A204.1 (cell line): ENCODE results near the gene FAM163B.
"Not testable (repeated sequence)": the region's sequence is repeated elsewhere in the genome, so short reads cannot be mapped to it uniquely, and the experiment has no call there.

Source experiments
- FAIRE-seq: peaks from 2 replicates; lab custom pipeline; 2012; peaks lifted over from hg19 to GRCh38; lab: Jason Lieb, UNC

FAM163B gene

GRCh38 chr9:133639613-133640012 lies 30.4 kb upstream of the FAM163B start:
- no peak for FAIRE-seq

GRCh38 chr9:133638711-133639110 lies 29.5 kb upstream of the FAM163B start:
- no peak for FAIRE-seq

DNA sequence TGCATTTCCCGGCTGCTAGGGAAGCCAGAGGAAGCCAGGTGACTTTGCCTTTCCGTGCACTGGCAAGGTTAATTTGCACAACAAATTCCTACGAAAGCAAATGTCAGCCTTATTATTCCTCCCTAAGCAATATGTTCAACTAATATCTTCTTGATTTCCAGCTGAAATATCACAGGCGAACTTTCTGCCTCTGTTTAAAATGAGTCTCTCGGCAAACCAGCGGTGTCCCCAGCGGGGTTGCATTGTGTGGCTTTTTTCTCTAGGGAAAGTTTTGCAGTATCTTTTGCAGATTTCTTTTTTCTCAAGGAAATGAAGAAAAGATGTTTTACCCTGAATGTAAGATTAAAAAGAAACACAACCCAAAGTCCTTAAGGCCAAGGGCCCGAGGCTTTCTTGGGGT lies 28.9 kb upstream of the FAM163B start:
- no peak for FAIRE-seq

GRCh38 chr9:133637451-133638055 lies 28.4 kb upstream of the FAM163B start:
- FAIRE-seq, result no peak

- FAIRE-seq, result no peak
These were observed 27.7 kb upstream of the FAM163B start for GRCh38 chr9:133636902-133637301.

DNA sequence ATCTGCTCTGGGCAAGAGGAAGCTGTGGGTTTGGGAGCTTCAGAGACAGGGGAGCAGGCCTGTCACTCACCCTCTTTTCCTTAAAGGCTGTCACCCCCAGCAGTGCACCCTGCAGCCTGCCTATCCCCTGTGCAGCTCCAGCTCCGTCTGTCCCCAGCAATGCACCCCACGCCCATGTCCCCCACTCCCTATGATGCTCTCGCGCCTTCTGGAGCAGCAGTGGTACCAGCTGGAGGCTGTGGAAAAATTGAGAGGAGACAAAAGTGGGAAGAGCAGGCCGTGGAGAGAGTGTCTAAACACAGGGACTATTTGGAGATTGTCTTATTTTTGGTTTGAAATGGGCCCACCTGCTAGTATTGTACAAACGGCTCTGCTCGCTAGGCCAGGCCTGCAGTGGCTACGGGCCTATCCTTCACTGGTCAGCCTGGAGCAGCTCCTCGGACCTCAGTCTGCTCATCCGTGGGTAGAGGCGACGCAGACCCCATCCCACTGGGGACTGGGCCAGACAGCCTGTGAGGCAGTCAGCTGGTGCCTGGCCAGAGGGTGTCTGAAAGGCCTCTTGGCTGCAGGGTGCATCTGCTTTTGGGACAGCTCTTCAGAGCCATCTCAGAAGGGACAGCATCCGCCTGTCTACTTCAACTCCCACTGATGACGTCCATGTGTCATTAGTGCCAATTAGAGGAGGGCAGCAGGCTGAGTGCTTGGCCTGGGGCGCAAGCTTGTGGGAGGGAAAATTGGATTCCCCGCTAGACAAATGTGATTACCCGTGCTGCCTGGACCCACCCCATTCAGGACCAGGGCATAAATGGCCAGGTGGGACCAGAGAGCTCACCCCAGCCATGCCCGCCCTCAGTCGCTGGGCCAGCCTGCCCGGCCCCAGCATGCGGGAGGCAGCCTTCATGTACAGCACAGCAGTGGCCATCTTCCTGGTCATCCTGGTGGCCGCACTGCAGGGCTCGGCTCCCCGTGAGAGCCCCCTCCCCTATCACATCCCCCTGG lies 26.6 kb upstream of the FAM163B start, which contains the start of gene DBH:
DBH (plus strand) TSS at position 831 of the 999 bp plus-strand sequence; CDS start at position 840, 9 bp downstream.
- no peak for FAIRE-seq

DNA sequence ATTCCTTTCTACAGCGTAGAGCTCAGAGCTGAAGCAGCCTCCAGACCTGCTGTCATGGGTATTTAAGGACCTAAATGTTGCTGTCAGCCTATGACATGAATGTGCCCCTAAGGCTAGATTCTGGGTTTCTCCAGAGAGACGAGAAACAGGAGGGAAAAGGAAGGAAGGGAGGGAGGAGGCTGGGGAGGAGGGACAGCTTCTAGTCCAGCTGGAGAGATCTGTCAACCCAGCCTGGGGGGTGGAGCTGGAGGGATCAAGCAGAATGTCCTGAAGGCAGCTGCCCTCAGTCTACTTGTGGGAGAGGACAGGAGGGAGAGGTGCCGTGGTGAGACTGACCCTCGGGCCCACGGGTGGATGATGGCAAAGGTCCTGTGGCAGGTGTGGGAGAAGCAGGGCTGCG lies 25.9 kb upstream of the FAM163B start:
- FAIRE-seq, result no peak

GRCh38 chr9:133634081-133634691 lies 25.0 kb upstream of the FAM163B start:
- FAIRE-seq, result no peak

DNA sequence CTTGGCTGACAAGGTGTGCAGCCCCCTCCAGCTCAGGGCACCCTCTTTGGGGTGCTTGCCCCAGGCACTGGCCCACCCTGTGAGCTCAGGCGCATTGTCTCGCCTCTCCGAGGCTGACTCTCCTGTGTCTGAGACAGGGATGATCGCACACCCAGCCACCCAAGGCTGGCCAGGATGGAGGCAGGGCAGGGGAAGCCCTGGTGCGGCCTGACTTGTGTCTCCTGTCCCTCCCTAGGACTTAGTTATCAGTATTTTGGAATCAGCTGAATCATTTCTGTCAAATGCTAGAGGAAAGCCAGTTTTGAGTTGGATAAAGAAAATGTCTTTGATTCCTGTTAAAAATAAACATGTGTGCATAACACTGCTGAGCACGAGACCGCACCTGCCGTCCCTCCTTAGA lies 24.5 kb upstream of the FAM163B start:
- no peak for FAIRE-seq

GRCh38 chr9:133632806-133633680 lies 23.9 kb upstream of the FAM163B start:
- FAIRE-seq, result no peak

DNA sequence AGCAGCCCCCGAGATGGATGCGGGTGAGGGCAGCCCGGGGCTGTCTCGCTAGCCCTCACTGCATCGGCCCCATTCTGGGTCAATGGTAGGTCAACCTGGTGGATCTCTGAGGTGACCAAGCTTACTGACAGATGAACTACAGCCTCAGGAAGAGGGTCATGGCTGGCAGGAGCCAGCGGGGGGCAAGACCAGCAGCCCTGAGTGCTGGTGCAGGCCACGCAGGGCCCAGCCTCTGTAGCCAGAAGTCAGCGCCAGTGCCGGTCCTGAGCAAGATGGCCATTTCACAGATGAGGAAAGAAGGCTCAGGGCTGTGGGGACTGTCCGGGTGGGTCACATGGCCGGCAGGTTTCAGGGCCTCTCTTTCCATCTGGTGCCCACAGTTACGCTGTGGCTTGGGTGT lies 21.9 kb upstream of the FAM163B start:
- no peak for FAIRE-seq

GRCh38 chr9:133629221-133630110 lies 20.3 kb upstream of the FAM163B start:
- no peak for FAIRE-seq

GRCh38 chr9:133628766-133629165 lies 19.6 kb upstream of the FAM163B start:
- no peak for FAIRE-seq

DNA sequence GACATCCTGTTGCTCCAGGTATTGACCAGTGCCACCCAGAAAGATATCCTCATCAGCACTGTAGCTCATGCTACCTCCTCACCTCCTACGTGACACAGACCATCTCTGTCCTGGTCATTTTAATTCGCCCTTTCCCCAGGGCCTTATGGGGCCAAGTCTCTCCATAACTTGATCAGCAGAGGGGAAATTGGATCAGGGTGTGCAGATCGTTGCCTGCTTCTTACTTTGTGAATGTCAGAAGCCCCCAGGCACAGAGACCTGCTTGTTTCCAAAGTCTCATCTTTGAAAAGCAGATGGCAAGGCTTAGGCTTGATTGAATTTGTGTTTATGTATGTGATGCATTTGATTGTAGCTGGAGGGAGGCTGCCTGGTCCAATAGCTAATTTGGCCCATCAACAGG lies 18.2 kb upstream of the FAM163B start:
- no peak for FAIRE-seq

- FAIRE-seq, result not testable (repeated sequence)
These were observed 16.8 kb upstream of the FAM163B start for GRCh38 chr9:133626008-133626407.

GRCh38 chr9:133622555-133622954 lies 13.4 kb upstream of the FAM163B start:
- no peak for FAIRE-seq

GRCh38 chr9:133621725-133622267 lies 12.6 kb upstream of the FAM163B start:
- FAIRE-seq, result no peak

DNA sequence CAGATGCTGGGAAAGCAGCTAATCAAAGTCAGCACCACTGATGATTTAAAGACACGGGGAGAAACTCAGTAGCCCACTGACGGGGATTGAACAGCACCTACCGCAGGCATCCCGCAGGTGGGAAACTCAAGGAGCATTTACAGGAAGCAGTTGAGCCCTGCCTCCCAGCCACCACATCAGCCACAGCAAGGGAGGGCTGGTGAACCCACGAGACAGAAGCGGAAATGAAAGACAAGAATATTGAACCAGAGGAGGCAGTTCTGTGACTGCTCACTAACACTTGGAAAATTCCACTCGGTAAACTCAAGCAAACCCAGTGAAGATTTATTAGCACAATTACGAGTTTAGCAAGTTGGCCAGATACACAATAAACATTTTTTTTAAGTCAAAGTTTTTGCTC lies 10.6 kb upstream of the FAM163B start:
- FAIRE-seq, result no peak

- no peak for FAIRE-seq
These were observed 9.5 kb upstream of the FAM163B start for GRCh38 chr9:133618726-133619125.

DNA sequence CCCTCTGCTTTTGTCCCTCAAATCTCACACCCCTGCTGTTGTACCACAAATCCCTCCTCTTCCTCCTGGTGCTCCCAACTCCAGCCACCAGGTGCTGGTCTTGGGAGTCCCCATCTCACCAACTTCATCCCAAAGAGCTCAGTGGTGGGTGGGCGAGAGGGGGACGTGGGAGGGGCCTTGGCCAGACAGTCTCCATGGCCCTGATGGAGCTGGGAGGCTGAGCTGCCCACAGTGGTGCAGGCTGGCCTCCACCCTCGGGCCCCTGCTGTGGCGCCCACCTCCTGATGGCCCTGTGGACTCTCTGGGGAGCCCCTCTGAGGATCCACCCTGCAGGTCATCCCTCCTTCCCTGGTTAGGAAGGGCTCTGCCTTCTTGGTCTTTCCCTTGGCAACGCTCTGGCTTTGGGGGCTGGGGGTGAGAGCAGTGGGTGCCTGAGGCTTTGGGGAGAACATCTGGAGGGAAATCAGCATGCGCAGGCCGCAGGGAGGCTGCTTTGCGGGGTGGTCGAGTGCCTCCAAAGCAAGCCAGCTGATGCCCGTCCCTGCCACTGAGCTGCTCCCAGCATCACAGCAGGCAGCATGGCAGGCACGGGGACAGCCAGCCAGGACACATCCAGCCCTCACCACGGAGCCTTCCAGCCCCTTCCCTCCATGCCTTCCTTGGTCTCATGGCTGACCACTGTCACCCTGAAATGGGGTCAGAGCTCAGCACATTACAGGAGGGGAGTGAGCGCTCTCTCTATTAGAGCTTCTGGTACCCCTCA lies 7.6 kb upstream of the FAM163B start:
- no peak for FAIRE-seq
